Activated naive CD8-positive, alpha-beta T cell treated with anti-CD3 and anti-CD28 coated beads, Interleukin-2, amount 50 U/mL, for 24 hours (primary cell): ENCODE measurements around the gene MOCOS.
"Not testable (repeated sequence)": the region's sequence is repeated elsewhere in the genome, so short reads cannot be mapped to it uniquely, and the experiment has no call there.

Experiments
- ATAC-seq: fragments of 150-1000 bp; cut with Tn5 transposase; one replicate; pipeline ENCODE4 v1.10.0; 2021
- DNase-seq: peaks from one replicate; pipeline ENCODE4 v3.0.0; 2021
- H3K27ac Mint-ChIP-seq: one replicate; pipeline ENCODE4 v1.8.0; 2021; ENCODE audit warnings: mild to moderate bottlenecking, mixed read lengths
- H3K27me3 Mint-ChIP-seq: one replicate; pipeline ENCODE4 v1.8.0; 2021; ENCODE audit warnings: mixed read lengths
- H3K36me3 Mint-ChIP-seq: one replicate; pipeline ENCODE4 v1.8.0; 2021; ENCODE audit warnings: low read depth, mixed read lengths
- H3K4me1 Mint-ChIP-seq: one replicate; pipeline ENCODE4 v1.8.0; 2021; ENCODE audit warnings: mixed read lengths
- H3K4me3 Mint-ChIP-seq: one replicate; pipeline ENCODE4 v1.8.0; 2021; ENCODE audit warnings: mild to moderate bottlenecking, moderate library complexity, mixed read lengths
- H3K9me3 Mint-ChIP-seq: one replicate; pipeline ENCODE4 v1.8.0; 2021; ENCODE audit warnings: mixed read lengths

Gene MOCOS

GRCh38 chr18:36203360-36203895, 16.1 kb downstream of the MOCOS start:
- no peak overlapping the region for H3K4me3 Mint-ChIP-seq
- H3K9me3 Mint-ChIP-seq: peaks cover 4% of the 10 kb centered on the region
- DNase-seq (no peak), ATAC-seq (no peak)
- H3K4me1 Mint-ChIP-seq: no peaks in the 10 kb centered on the region
- H3K27me3 Mint-ChIP-seq: no peaks in the 10 kb centered on the region
- H3K27ac Mint-ChIP-seq: no peak overlapping the region
- no peaks in the 10 kb centered on the region for H3K36me3 Mint-ChIP-seq

GRCh38 chr18:36205166-36205565, 17.9 kb downstream of the MOCOS start:
- Mint-ChIP-seq H3K9me3 (peaks cover 4% of the 10 kb centered on the region), H3K27me3 (no peaks in the 10 kb centered on the region), H3K4me1 (no peaks in the 10 kb centered on the region), H3K27ac (no peak overlapping the region), H3K36me3 (no peaks in the 10 kb centered on the region), H3K4me3 (no peak overlapping the region)
- ATAC-seq (no peak), DNase-seq (no peak)

- peaks cover 4% of the 10 kb centered on the region for H3K9me3 Mint-ChIP-seq
- H3K27ac Mint-ChIP-seq: no peak overlapping the region
- no peaks in the 10 kb centered on the region for H3K36me3 Mint-ChIP-seq
- H3K4me1 Mint-ChIP-seq: no peaks in the 10 kb centered on the region
- ATAC-seq (no peak), DNase-seq (no peak)
- H3K27me3 Mint-ChIP-seq: no peaks in the 10 kb centered on the region
- no peak overlapping the region for H3K4me3 Mint-ChIP-seq
Observed at GRCh38 chr18:36207303-36207702, 20.0 kb downstream of the MOCOS start.

- H3K27ac Mint-ChIP-seq: not testable (repeated sequence)
Observed at GRCh38 chr18:36207969-36208368, 20.7 kb downstream of the MOCOS start.

GRCh38 chr18:36211612-36212065, 24.3 kb downstream of the MOCOS start:
- ATAC-seq (no peak), DNase-seq (no peak)
- Mint-ChIP-seq H3K9me3 (peaks cover 4% of the 10 kb centered on the region), H3K4me3 (no peak overlapping the region), H3K4me1 (no peaks in the 10 kb centered on the region), H3K27ac (no peak overlapping the region), H3K27me3 (peaks cover 2% of the 10 kb centered on the region), H3K36me3 (no peaks in the 10 kb centered on the region)

More at GRCh38 chr18:36207969-36208368, 20.7 kb downstream of the MOCOS start:
- H3K27me3 Mint-ChIP-seq, H3K4me1 Mint-ChIP-seq, ATAC-seq, DNase-seq, H3K36me3 Mint-ChIP-seq, H3K4me3 Mint-ChIP-seq, H3K9me3 Mint-ChIP-seq: not testable (repeated sequence)

GRCh38 chr18:36212301-36213171, 25.2 kb downstream of the MOCOS start:
- Mint-ChIP-seq H3K4me1 (no peaks in the 10 kb centered on the region), H3K36me3 (no peaks in the 10 kb centered on the region), H3K4me3 (no peak overlapping the region), H3K27me3 (peaks cover 2% of the 10 kb centered on the region), H3K9me3 (peaks cover 4% of the 10 kb centered on the region), H3K27ac (no peak overlapping the region)
- ATAC-seq (no peak), DNase-seq (no peak)

GRCh38 chr18:36214811-36215210, 27.5 kb downstream of the MOCOS start:
- DNase-seq: no peak
- no peak overlapping the region for H3K27ac Mint-ChIP-seq

GRCh38 chr18:36215577-36215976, 28.3 kb downstream of the MOCOS start:
- ATAC-seq: no peak

More at GRCh38 chr18:36214811-36215210, 27.5 kb downstream of the MOCOS start:
- Mint-ChIP-seq H3K4me3 (no peak overlapping the region), H3K27me3 (peaks cover 4% of the 10 kb centered on the region), H3K9me3 (no peaks in the 10 kb centered on the region), H3K36me3 (no peaks in the 10 kb centered on the region), H3K4me1 (no peaks in the 10 kb centered on the region)
- ATAC-seq: no peak

GRCh38 chr18:36217348-36217747, 30.1 kb downstream of the MOCOS start:
- Mint-ChIP-seq H3K4me1 (no peaks in the 10 kb centered on the region), H3K4me3 (no peak overlapping the region), H3K27ac (no peak overlapping the region), H3K36me3 (no peaks in the 10 kb centered on the region), H3K27me3 (peaks cover 6% of the 10 kb centered on the region), H3K9me3 (no peaks in the 10 kb centered on the region)
- ATAC-seq (no peak), DNase-seq (no peak)

More at GRCh38 chr18:36215577-36215976, 28.3 kb downstream of the MOCOS start:
- Mint-ChIP-seq H3K27me3 (peaks cover 6% of the 10 kb centered on the region), H3K4me1 (no peaks in the 10 kb centered on the region), H3K9me3 (no peaks in the 10 kb centered on the region), H3K4me3 (no peak overlapping the region), H3K36me3 (no peaks in the 10 kb centered on the region), H3K27ac (no peak overlapping the region)
- DNase-seq: no peak

- no peak for ATAC-seq
- H3K27ac Mint-ChIP-seq: no peak overlapping the region
- peaks cover 34% of the 10 kb centered on the region for H3K9me3 Mint-ChIP-seq
Observed at GRCh38 chr18:36229188-36229587, 41.9 kb downstream of the MOCOS start.

GRCh38 chr18:36240510-36240909, 53.2 kb downstream of the MOCOS start:
- H3K36me3 Mint-ChIP-seq, H3K27ac Mint-ChIP-seq, H3K4me1 Mint-ChIP-seq, DNase-seq, H3K4me3 Mint-ChIP-seq, ATAC-seq, H3K9me3 Mint-ChIP-seq: not testable (repeated sequence)
- H3K27me3 Mint-ChIP-seq: peaks cover 24% of the 10 kb centered on the region

More at GRCh38 chr18:36229188-36229587, 41.9 kb downstream of the MOCOS start:
- peaks cover 5% of the 10 kb centered on the region for H3K36me3 Mint-ChIP-seq
- H3K4me3 Mint-ChIP-seq: no peak overlapping the region
- H3K27me3 Mint-ChIP-seq: peaks cover 24% of the 10 kb centered on the region
- DNase-seq: no peak
- H3K4me1 Mint-ChIP-seq: no peaks in the 10 kb centered on the region

- H3K4me1 Mint-ChIP-seq: no peaks in the 10 kb centered on the region
- ATAC-seq (no peak), DNase-seq (no peak)
- no peak overlapping the region for H3K27ac Mint-ChIP-seq
- H3K36me3 Mint-ChIP-seq: no peaks in the 10 kb centered on the region
- H3K27me3 Mint-ChIP-seq: peaks cover 30% of the 10 kb centered on the region
- H3K4me3 Mint-ChIP-seq: no peak overlapping the region
- no peaks in the 10 kb centered on the region for H3K9me3 Mint-ChIP-seq
Observed at GRCh38 chr18:36241831-36242230, 54.5 kb downstream of the MOCOS start.

GRCh38 chr18:36247036-36247435, 59.7 kb downstream of the MOCOS start:
- H3K9me3 Mint-ChIP-seq: no peaks in the 10 kb centered on the region
- no peak overlapping the region for H3K4me3 Mint-ChIP-seq
- H3K36me3 Mint-ChIP-seq: no peaks in the 10 kb centered on the region
- no peak for ATAC-seq
- H3K27me3 Mint-ChIP-seq: peaks cover 38% of the 10 kb centered on the region
- DNase-seq: no peak
- H3K27ac Mint-ChIP-seq: no peak overlapping the region
- no peaks in the 10 kb centered on the region for H3K4me1 Mint-ChIP-seq

GRCh38 chr18:36249392-36249791, 62.1 kb downstream of the MOCOS start:
- peaks cover 29% of the 10 kb centered on the region for H3K27me3 Mint-ChIP-seq
- no peak overlapping the region for H3K4me3 Mint-ChIP-seq
- H3K4me1 Mint-ChIP-seq: no peaks in the 10 kb centered on the region
- no peaks in the 10 kb centered on the region for H3K9me3 Mint-ChIP-seq
- DNase-seq: no peak
- no peak for ATAC-seq
- H3K27ac Mint-ChIP-seq: no peak overlapping the region
- no peaks in the 10 kb centered on the region for H3K36me3 Mint-ChIP-seq

GRCh38 chr18:36250827-36251226, 63.5 kb downstream of the MOCOS start:
- H3K27me3 Mint-ChIP-seq: peaks cover 24% of the 10 kb centered on the region
- H3K27ac Mint-ChIP-seq: no peak overlapping the region
- H3K4me1 Mint-ChIP-seq: no peaks in the 10 kb centered on the region
- ATAC-seq (no peak), DNase-seq (no peak)
- H3K36me3 Mint-ChIP-seq: no peaks in the 10 kb centered on the region
- H3K4me3 Mint-ChIP-seq: no peak overlapping the region
- no peaks in the 10 kb centered on the region for H3K9me3 Mint-ChIP-seq
